ENCODE data around the gene TNK1.

GRCh38 chr17:7369825-7370224 lies 11.1 kb upstream of the TNK1 start:
- TF ChIP-seq CTCF (IDR thresholded peaks at IDR 0.05) (no peak), EZH2 (IDR thresholded peaks at IDR 0.05) (no peak)

All from neural progenitor cell (in vitro differentiated cells).